Neural cell (in vitro differentiated cells): Measurements from ENCODE around the gene MAP2. TPM values are rescaled to one million over a fixed set of nuclear protein-coding genes. Genes with fewer than 3 reads are reported as not detected.

Experiments
- H2AFZ ChIP-seq: fragments of 200-600, 300-800 bp; sonication (generic), shearing (Covaris generic); 2 replicates; pipeline ENCODE4 v1.6.0; 2014; ENCODE audit warnings: low read depth, mild to moderate bottlenecking, antibody characterized with exemption, low read length, moderate library complexity
- H3F3A ChIP-seq: fragments of 200-600 bp; shearing (Covaris generic); 2 replicates; pipeline ENCODE4 v1.6.1; 2016; ENCODE audit warnings: mild to moderate bottlenecking, moderate library complexity, mixed read lengths, antibody characterized with exemption, low read length; ENCODE audit not compliant: insufficient read depth, poor library complexity, severe bottlenecking
- H3K27ac ChIP-seq: fragments of 200-600, 300-800 bp; sonication (generic), shearing (Covaris generic); 2 replicates; pipeline ENCODE4 v1.5.1; 2014; ENCODE audit warnings: mild to moderate bottlenecking, low read length, moderate library complexity
- H3K27me3 ChIP-seq: fragments of 300-800, 200-600 bp; sonication (generic), shearing (Covaris generic); 2 replicates; pipeline ENCODE4 v1.6.0; 2014; ENCODE audit warnings: mild to moderate bottlenecking, low read depth, low read length, moderate library complexity; ENCODE audit not compliant: insufficient read depth
- H3K36me3 ChIP-seq: fragments of 300-800, 200-600 bp; sonication (generic), shearing (Covaris generic); 2 replicates; pipeline ENCODE4 v1.5.1; 2014; ENCODE audit warnings: mild to moderate bottlenecking, antibody characterized with exemption, low read length, moderate library complexity; ENCODE audit not compliant: insufficient read depth
- H3K4me2 ChIP-seq: fragments of 300-800, 200-600 bp; sonication (generic), shearing (Covaris generic); 2 replicates; pipeline ENCODE4 v1.6.0; 2014; ENCODE audit warnings: mild to moderate bottlenecking, low read length
- H3K4me3 ChIP-seq: fragments of 300-800, 200-600 bp; sonication (generic), shearing (Covaris generic); 2 replicates; pipeline ENCODE4 v1.5.1; 2014; ENCODE audit warnings: mild to moderate bottlenecking, low read length, moderate library complexity
- H3K79me2 ChIP-seq: fragments of 200-600 bp; shearing (Covaris generic); replicated peaks from 2 replicates; pipeline ENCODE4 v1.6.0; 2014; ENCODE audit warnings: mild to moderate bottlenecking, low read length, moderate library complexity; ENCODE audit not compliant: insufficient read depth
- H3K9ac ChIP-seq: fragments of 300-800, 200-600 bp; sonication (generic), shearing (Covaris generic); 2 replicates; pipeline ENCODE4 v1.6.1; 2016; ENCODE audit warnings: mild to moderate bottlenecking, low read length, mixed read lengths
- H3K9me2 ChIP-seq: fragments of 200-600 bp; shearing (Covaris generic); 2 replicates; pipeline ENCODE4 v1.6.1; 2016; ENCODE audit warnings: mild to moderate bottlenecking, low read length, mixed read lengths; ENCODE audit not compliant: insufficient read depth
- H3K9me3 ChIP-seq: fragments of 200-600, 300-800 bp; sonication (generic), shearing (Covaris generic); 2 replicates; pipeline ENCODE4 v1.6.1; 2016; ENCODE audit warnings: mild to moderate bottlenecking, mixed run types, low read length, moderate library complexity, mixed read lengths
- H4K20me1 ChIP-seq: fragments of 200-600 bp; shearing (Covaris generic); 2 replicates; pipeline ENCODE4 v1.6.1; 2016; ENCODE audit warnings: mild to moderate bottlenecking, mixed run types; ENCODE audit not compliant: insufficient read depth
- EP300 ChIP-seq: fragments of 450-650 bp; conservative IDR thresholded peaks from 2 replicates; pipeline ENCODE4 v1.6.1; 2014; ENCODE audit warnings: antibody characterized with exemption, mild to moderate bottlenecking, moderate library complexity; ENCODE audit not compliant: poor library complexity, severe bottlenecking
- EZH2 ChIP-seq: fragments of 200-600, 300-800 bp; shearing (Covaris generic), sonication (generic); IDR thresholded peaks from 2 replicates; pipeline ENCODE4 v1.6.1; 2014; ENCODE audit warnings: antibody characterized with exemption, low read length, borderline replicate concordance, mild to moderate bottlenecking; ENCODE audit not compliant: insufficient read depth, poor library complexity, severe bottlenecking
- MXI1 ChIP-seq: fragments of 450-650 bp; conservative IDR thresholded peaks from 2 replicates; pipeline ENCODE4 v1.6.1; 2014; ENCODE audit warnings: antibody characterized with exemption, mild to moderate bottlenecking; ENCODE audit not compliant: poor library complexity, severe bottlenecking
- POLR2AphosphoS5 ChIP-seq: IDR thresholded peaks from 2 replicates; pipeline ENCODE4 v1.6.1; 2012
- RAD21 ChIP-seq: fragments of 450-650 bp; conservative IDR thresholded peaks from 2 replicates; pipeline ENCODE4 v1.6.1; 2014; ENCODE audit warnings: antibody characterized with exemption, mild to moderate bottlenecking, moderate library complexity
- SMC3 ChIP-seq: fragments of 450-650 bp; conservative IDR thresholded peaks from 2 replicates; pipeline ENCODE4 v1.6.1; 2014; ENCODE audit warnings: antibody characterized with exemption, mild to moderate bottlenecking, moderate library complexity; ENCODE audit not compliant: poor library complexity
- TAF1 ChIP-seq: IDR thresholded peaks from 2 replicates; pipeline ENCODE4 v1.6.1; 2012; ENCODE audit warnings: low read depth
- polyA plus RNA-seq: library from polyadenylated mRNA; depleted of rRNA; stranded (reverse); fragments of >200 nt; gene quantifications from 2 replicates; pipeline ENCODE4 v1.2.3, GENCODE V29; 2014
- TF ChIP-seq, protein P1 (sequence below): IDR thresholded peaks from 2 replicates; pipeline ENCODE4 v1.6.1; 2012; ENCODE audit warnings: borderline replicate concordance
- TF ChIP-seq, protein P2 (sequence below): fragments of 450-650 bp; IDR thresholded peaks from 2 replicates; pipeline ENCODE4 v1.5.1; 2014; ENCODE audit warnings: antibody characterized with exemption, mild to moderate bottlenecking, moderate library complexity; ENCODE audit not compliant: poor library complexity, severe bottlenecking

The MAP2 gene
- polyA plus RNA-seq, 1 donor from 2014 or later: 450 TPM

GRCh38 chr2:209565896-209566582 is 142.2 kb downstream of the MAP2 start:
- no peaks in the 10 kb centered on the region for H4K20me1 ChIP-seq
- no peaks in the 10 kb centered on the region for H3K36me3 ChIP-seq
- H3K4me3 ChIP-seq: no peak overlapping the region
- H3K9me2 ChIP-seq: no peaks in the 10 kb centered on the region
- H3K27me3 ChIP-seq: no peaks in the 10 kb centered on the region
- H3K4me2 ChIP-seq: no peak overlapping the region
- H3K27ac ChIP-seq: no peak overlapping the region
- peaks cover 48% of the 10 kb centered on the region for H3K79me2 ChIP-seq
- H3K9ac ChIP-seq: no peak overlapping the region
- H3F3A ChIP-seq: peaks cover 3% of the 10 kb centered on the region
- TF ChIP-seq RAD21: no peak
- TF ChIP-seq EZH2: no peak
- no peak for TF ChIP-seq MXI1
- TF ChIP-seq, protein P1, sequence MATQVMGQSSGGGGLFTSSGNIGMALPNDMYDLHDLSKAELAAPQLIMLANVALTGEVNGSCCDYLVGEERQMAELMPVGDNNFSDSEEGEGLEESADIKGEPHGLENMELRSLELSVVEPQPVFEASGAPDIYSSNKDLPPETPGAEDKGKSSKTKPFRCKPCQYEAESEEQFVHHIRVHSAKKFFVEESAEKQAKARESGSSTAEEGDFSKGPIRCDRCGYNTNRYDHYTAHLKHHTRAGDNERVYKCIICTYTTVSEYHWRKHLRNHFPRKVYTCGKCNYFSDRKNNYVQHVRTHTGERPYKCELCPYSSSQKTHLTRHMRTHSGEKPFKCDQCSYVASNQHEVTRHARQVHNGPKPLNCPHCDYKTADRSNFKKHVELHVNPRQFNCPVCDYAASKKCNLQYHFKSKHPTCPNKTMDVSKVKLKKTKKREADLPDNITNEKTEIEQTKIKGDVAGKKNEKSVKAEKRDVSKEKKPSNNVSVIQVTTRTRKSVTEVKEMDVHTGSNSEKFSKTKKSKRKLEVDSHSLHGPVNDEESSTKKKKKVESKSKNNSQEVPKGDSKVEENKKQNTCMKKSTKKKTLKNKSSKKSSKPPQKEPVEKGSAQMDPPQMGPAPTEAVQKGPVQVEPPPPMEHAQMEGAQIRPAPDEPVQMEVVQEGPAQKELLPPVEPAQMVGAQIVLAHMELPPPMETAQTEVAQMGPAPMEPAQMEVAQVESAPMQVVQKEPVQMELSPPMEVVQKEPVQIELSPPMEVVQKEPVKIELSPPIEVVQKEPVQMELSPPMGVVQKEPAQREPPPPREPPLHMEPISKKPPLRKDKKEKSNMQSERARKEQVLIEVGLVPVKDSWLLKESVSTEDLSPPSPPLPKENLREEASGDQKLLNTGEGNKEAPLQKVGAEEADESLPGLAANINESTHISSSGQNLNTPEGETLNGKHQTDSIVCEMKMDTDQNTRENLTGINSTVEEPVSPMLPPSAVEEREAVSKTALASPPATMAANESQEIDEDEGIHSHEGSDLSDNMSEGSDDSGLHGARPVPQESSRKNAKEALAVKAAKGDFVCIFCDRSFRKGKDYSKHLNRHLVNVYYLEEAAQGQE: no peak
- TF ChIP-seq POLR2AphosphoS5: no peak
- no peak for TF ChIP-seq TAF1
- no peak for TF ChIP-seq EP300
- no peak for TF ChIP-seq SMC3
- TF ChIP-seq, protein P2, sequence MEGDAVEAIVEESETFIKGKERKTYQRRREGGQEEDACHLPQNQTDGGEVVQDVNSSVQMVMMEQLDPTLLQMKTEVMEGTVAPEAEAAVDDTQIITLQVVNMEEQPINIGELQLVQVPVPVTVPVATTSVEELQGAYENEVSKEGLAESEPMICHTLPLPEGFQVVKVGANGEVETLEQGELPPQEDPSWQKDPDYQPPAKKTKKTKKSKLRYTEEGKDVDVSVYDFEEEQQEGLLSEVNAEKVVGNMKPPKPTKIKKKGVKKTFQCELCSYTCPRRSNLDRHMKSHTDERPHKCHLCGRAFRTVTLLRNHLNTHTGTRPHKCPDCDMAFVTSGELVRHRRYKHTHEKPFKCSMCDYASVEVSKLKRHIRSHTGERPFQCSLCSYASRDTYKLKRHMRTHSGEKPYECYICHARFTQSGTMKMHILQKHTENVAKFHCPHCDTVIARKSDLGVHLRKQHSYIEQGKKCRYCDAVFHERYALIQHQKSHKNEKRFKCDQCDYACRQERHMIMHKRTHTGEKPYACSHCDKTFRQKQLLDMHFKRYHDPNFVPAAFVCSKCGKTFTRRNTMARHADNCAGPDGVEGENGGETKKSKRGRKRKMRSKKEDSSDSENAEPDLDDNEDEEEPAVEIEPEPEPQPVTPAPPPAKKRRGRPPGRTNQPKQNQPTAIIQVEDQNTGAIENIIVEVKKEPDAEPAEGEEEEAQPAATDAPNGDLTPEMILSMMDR: no peak
- H3K9me3 ChIP-seq: no peaks in the 10 kb centered on the region
- H2AFZ ChIP-seq: no peak overlapping the region

GRCh38 chr2:209570194-209570593 is 146.3 kb downstream of the MAP2 start:
- H3K27ac ChIP-seq: no peak overlapping the region
- H3F3A ChIP-seq: peaks cover 3% of the 10 kb centered on the region
- no peaks in the 10 kb centered on the region for H3K27me3 ChIP-seq
- no peaks in the 10 kb centered on the region for H3K9me2 ChIP-seq
- peaks cover 64% of the 10 kb centered on the region for H3K79me2 ChIP-seq
- no peaks in the 10 kb centered on the region for H3K36me3 ChIP-seq
- TF ChIP-seq, protein P1: no peak
- TF ChIP-seq EZH2: no peak
- H4K20me1 ChIP-seq: no peaks in the 10 kb centered on the region
- no peak overlapping the region for H3K4me2 ChIP-seq
- no peak overlapping the region for H3K9ac ChIP-seq
- H2AFZ ChIP-seq: no peak overlapping the region
- H3K4me3 ChIP-seq: no peak overlapping the region
- no peaks in the 10 kb centered on the region for H3K9me3 ChIP-seq
